ENCODE measurements around the gene ARHGAP1.

The ARHGAP1 gene

GRCh38 chr11:46743693-46744339 lies 43.4 kb upstream of the ARHGAP1 start:
- H3K27me3 ChIP-seq (ENCODE audit: insufficient read depth, low read length): no peaks in the 10 kb centered on the region
- peaks cover 36 to 62% of the 10 kb centered on the region in 2 experiments for H3K36me3 ChIP-seq (ENCODE audit: control insufficient read depth in 1 of 2, insufficient read depth in 2 of 2, low read length in 2 of 2)
- no peak overlapping the region for H2BK120ac ChIP-seq (ENCODE audit: insufficient read depth, low read length, poor library complexity)
- H4K12ac ChIP-seq (ENCODE audit: low read depth, low read length): no peak overlapping the region
- H3K9me3 ChIP-seq (ENCODE audit: insufficient read depth, low read depth, low read length): no peaks in the 10 kb centered on the region
- H2AK5ac ChIP-seq (ENCODE audit: low read length): no peak overlapping the region
- no peak for DNase-seq
- no peak overlapping the region for H4K91ac ChIP-seq (ENCODE audit: low read depth, low read length)
- H3K9ac ChIP-seq (ENCODE audit: low read length): no peak overlapping the region
- H3K4ac ChIP-seq (ENCODE audit: low read depth, low read length): no peak overlapping the region
- H3K4me3 ChIP-seq (ENCODE audit: low read depth, low read length): no peak overlapping the region
- no peak overlapping the region for H3K23ac ChIP-seq (ENCODE audit: low read length)
- H3K14ac ChIP-seq (ENCODE audit: low read length): no peak overlapping the region
- H3K4me2 ChIP-seq (ENCODE audit: low read length): no peak overlapping the region
- no peaks in the 10 kb centered on the region for H3K4me1 ChIP-seq (ENCODE audit: control insufficient read depth in 1 of 2, insufficient read depth in 2 of 2, low read length in 2 of 2)
- H2BK12ac ChIP-seq (ENCODE audit: low read length): no peak overlapping the region
- H3K79me1 ChIP-seq (ENCODE audit: low read length): no peaks in the 10 kb centered on the region
- no peak overlapping the region for H3K18ac ChIP-seq (ENCODE audit: low read length)
- no peaks in the 10 kb centered on the region for H3K79me2 ChIP-seq (ENCODE audit: control insufficient read depth, insufficient read depth, low read length, poor library complexity)
- WGBS (ENCODE audit: extremely low coverage, insufficient coverage, insufficient read length): no CpG with 5 or more reads among the region's 10 CpGs
- no peak overlapping the region for H3K27ac ChIP-seq (ENCODE audit: low read depth, low read length)
- H2BK5ac ChIP-seq (ENCODE audit: low read depth, low read length, poor library complexity): no peak overlapping the region
- no peak overlapping the region for H2AFZ ChIP-seq (ENCODE audit: insufficient read depth, low read length, poor library complexity)
- no peak overlapping the region for H4K8ac ChIP-seq (ENCODE audit: low read depth, low read length)

DNA sequence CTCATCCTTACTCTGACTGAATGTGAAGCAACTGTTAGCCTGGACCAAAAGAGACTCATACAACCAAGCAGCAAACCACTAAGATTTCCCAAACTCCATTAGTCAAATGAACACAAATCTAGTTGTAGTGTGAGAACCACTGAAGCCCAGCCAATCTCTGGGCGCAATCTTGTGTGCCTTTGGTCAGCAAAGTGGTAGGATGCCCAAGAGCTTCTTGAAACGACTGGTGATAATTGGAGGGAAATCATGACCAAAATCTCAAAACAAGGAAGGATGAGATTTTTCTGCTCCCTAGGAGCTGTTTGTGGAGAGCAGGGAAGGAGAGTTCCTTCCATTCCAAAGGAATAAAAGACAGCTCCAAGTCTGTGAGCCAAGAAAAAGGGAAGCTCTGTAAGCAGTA lies 42.6 kb upstream of the ARHGAP1 start:
- H2BK5ac ChIP-seq (ENCODE audit: low read depth, low read length, poor library complexity): no peak overlapping the region
- H4K12ac ChIP-seq (ENCODE audit: low read depth, low read length): no peak overlapping the region
- H2BK12ac ChIP-seq (ENCODE audit: low read length): no peak overlapping the region
- no peak overlapping the region for H3K23ac ChIP-seq (ENCODE audit: low read length)
- H4K91ac ChIP-seq (ENCODE audit: low read depth, low read length): no peak overlapping the region
- H3K4ac ChIP-seq (ENCODE audit: low read depth, low read length): no peak overlapping the region
- H3K4me1 ChIP-seq (ENCODE audit: control insufficient read depth in 1 of 2, insufficient read depth in 2 of 2, low read length in 2 of 2): no peaks in the 10 kb centered on the region
- H3K36me3 ChIP-seq (ENCODE audit: control insufficient read depth in 1 of 2, insufficient read depth in 2 of 2, low read length in 2 of 2): peaks cover 33 to 56% of the 10 kb centered on the region in 2 experiments
- H3K79me2 ChIP-seq (ENCODE audit: control insufficient read depth, insufficient read depth, low read length, poor library complexity): no peaks in the 10 kb centered on the region
- H3K14ac ChIP-seq (ENCODE audit: low read length): no peak overlapping the region
- H2BK120ac ChIP-seq (ENCODE audit: insufficient read depth, low read length, poor library complexity): no peak overlapping the region
- H3K27me3 ChIP-seq (ENCODE audit: insufficient read depth, low read length): no peaks in the 10 kb centered on the region
- no peak overlapping the region for H3K27ac ChIP-seq (ENCODE audit: low read depth, low read length)
- no CpG with 5 or more reads among the region's 2 CpGs for WGBS (ENCODE audit: extremely low coverage, insufficient coverage, insufficient read length)
- DNase-seq: no peak
- no peak overlapping the region for H3K9ac ChIP-seq (ENCODE audit: low read length)
- no peak overlapping the region for H2AFZ ChIP-seq (ENCODE audit: insufficient read depth, low read length, poor library complexity)
- H4K8ac ChIP-seq (ENCODE audit: low read depth, low read length): no peak overlapping the region
- H3K9me3 ChIP-seq (ENCODE audit: insufficient read depth, low read depth, low read length): no peaks in the 10 kb centered on the region
- no peak overlapping the region for H3K4me3 ChIP-seq (ENCODE audit: low read depth, low read length)
- no peak overlapping the region for H2AK5ac ChIP-seq (ENCODE audit: low read length)
- H3K79me1 ChIP-seq (ENCODE audit: low read length): no peaks in the 10 kb centered on the region
- no peak overlapping the region for H3K18ac ChIP-seq (ENCODE audit: low read length)
- no peak overlapping the region for H3K4me2 ChIP-seq (ENCODE audit: low read length)

DNA sequence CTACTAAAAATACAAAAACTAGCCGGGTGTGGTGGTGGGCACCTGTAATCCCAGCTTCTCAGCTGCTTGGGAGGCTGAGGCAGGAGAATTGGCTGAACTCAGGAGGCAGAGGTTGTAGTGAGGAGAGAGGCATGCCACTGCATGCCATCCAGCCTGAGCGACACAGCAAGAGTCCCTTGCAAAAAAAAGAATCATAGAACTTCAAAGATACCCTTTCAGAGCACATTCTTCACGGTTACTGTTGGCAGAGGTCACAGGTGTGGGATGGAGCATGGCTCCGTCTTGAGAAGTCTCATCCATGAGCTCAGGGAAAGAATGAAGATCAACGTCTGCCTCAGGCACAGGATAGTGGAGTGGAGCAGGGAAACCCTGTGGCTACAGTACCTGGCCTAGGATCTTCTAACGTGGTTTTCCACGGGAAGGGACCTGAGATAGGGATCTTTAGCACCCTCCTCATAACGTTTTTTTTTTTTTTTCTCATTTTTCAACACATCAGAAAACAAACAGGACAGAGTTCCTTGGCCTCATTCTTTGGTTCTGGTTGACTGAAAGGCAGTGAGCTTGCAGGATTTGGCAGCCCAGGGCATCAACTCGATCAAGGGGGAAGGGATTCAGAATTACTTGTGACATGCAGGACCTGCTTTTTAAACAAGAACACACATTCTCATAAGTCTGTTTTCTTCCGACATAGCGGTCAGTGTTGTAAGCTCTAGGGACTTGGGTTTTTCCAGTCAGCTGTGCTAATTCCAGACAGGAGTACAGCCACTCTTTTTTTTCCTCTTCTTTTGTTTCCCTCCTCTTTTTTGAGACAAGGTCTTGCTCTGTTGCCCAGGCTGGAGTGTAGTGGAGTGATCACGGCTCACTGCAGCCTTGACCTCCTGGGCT lies 41.4 kb upstream of the ARHGAP1 start:
- no peaks in the 10 kb centered on the region for H3K79me1 ChIP-seq (ENCODE audit: low read length)
- H3K9ac ChIP-seq (ENCODE audit: low read length): no peak overlapping the region
- H3K4me3 ChIP-seq (ENCODE audit: low read depth, low read length): no peak overlapping the region
- no peaks in the 10 kb centered on the region for H3K27me3 ChIP-seq (ENCODE audit: insufficient read depth, low read length)
- no peak overlapping the region for H4K12ac ChIP-seq (ENCODE audit: low read depth, low read length)
- H2AK5ac ChIP-seq (ENCODE audit: low read length): no peak overlapping the region
- H3K4me1 ChIP-seq (ENCODE audit: control insufficient read depth in 1 of 2, insufficient read depth in 2 of 2, low read length in 2 of 2): no peaks in the 10 kb centered on the region
- no peak overlapping the region for H2BK5ac ChIP-seq (ENCODE audit: low read depth, low read length, poor library complexity)
- H3K18ac ChIP-seq (ENCODE audit: low read length): no peak overlapping the region
- no peak overlapping the region for H3K4ac ChIP-seq (ENCODE audit: low read depth, low read length)
- H3K27ac ChIP-seq (ENCODE audit: low read depth, low read length): no peak overlapping the region
- H3K36me3 ChIP-seq (ENCODE audit: control insufficient read depth in 1 of 2, insufficient read depth in 2 of 2, low read length in 2 of 2): peaks cover 24 to 44% of the 10 kb centered on the region in 2 experiments
- H4K91ac ChIP-seq (ENCODE audit: low read depth, low read length): no peak overlapping the region
- H3K79me2 ChIP-seq (ENCODE audit: control insufficient read depth, insufficient read depth, low read length, poor library complexity): no peaks in the 10 kb centered on the region
- no peak overlapping the region for H2BK12ac ChIP-seq (ENCODE audit: low read length)
- WGBS (ENCODE audit: extremely low coverage, insufficient coverage, insufficient read length): no CpG with 5 or more reads among the region's 12 CpGs
- no peak overlapping the region for H2AFZ ChIP-seq (ENCODE audit: insufficient read depth, low read length, poor library complexity)
- no peak overlapping the region for H4K8ac ChIP-seq (ENCODE audit: low read depth, low read length)
- H3K4me2 ChIP-seq (ENCODE audit: low read length): no peak overlapping the region
- no peak overlapping the region for H3K23ac ChIP-seq (ENCODE audit: low read length)
- no peak for DNase-seq
- no peaks in the 10 kb centered on the region for H3K9me3 ChIP-seq (ENCODE audit: insufficient read depth, low read depth, low read length)
- no peak overlapping the region for H3K14ac ChIP-seq (ENCODE audit: low read length)
- no peak overlapping the region for H2BK120ac ChIP-seq (ENCODE audit: insufficient read depth, low read length, poor library complexity)

DNA sequence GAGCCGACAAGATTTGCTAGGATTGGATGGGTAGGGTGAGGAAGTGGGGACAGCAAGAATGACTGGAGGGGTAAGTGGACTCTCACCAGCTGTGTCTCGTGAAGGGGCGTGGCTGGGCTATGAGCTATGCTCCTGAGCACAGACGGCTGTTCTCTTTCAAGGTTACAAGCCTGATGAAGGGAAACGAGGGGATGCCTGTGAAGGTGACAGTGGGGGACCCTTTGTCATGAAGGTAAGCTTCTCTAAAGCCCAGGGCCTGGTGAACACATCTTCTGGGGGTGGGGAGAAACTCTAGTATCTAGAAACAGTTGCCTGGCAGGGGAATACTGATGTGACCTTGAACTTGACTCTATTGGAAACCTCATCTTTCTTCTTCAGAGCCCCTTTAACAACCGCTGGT lies 38.5 kb upstream of the ARHGAP1 start:
- Histone ChIP-seq H2BK5ac (ENCODE audit: low read depth, low read length, poor library complexity) (no peak overlapping the region), H3K27me3 (ENCODE audit: insufficient read depth, low read length) (no peaks in the 10 kb centered on the region), H3K9me3 (ENCODE audit: insufficient read depth, low read depth, low read length) (no peaks in the 10 kb centered on the region), H4K8ac (ENCODE audit: low read depth, low read length) (no peak overlapping the region), H3K14ac (ENCODE audit: low read length) (no peak overlapping the region), H2AFZ (ENCODE audit: insufficient read depth, low read length, poor library complexity) (no peak overlapping the region), H3K4ac (ENCODE audit: low read depth, low read length) (no peak overlapping the region), H3K4me3 (ENCODE audit: low read depth, low read length) (no peak overlapping the region), H3K18ac (ENCODE audit: low read length) (no peak overlapping the region), H3K79me2 (ENCODE audit: control insufficient read depth, insufficient read depth, low read length, poor library complexity) (no peaks in the 10 kb centered on the region), H2AK5ac (ENCODE audit: low read length) (no peak overlapping the region), H4K12ac (ENCODE audit: low read depth, low read length) (no peak overlapping the region), H3K36me3 (ENCODE audit: control insufficient read depth in 1 of 2, insufficient read depth in 2 of 2, low read length in 2 of 2) (peaks cover 16 to 23% of the 10 kb centered on the region in 2 experiments), H2BK120ac (ENCODE audit: insufficient read depth, low read length, poor library complexity) (no peak overlapping the region), H3K23ac (ENCODE audit: low read length) (no peak overlapping the region), H4K91ac (ENCODE audit: low read depth, low read length) (no peak overlapping the region), H3K9ac (ENCODE audit: low read length) (no peak overlapping the region), H3K4me2 (ENCODE audit: low read length) (no peak overlapping the region), H3K79me1 (ENCODE audit: low read length) (no peaks in the 10 kb centered on the region), H3K4me1 (ENCODE audit: control insufficient read depth in 1 of 2, insufficient read depth in 2 of 2, low read length in 2 of 2) (no peaks in the 10 kb centered on the region), H3K27ac (ENCODE audit: low read depth, low read length) (no peak overlapping the region), H2BK12ac (ENCODE audit: low read length) (no peak overlapping the region)
- DNase-seq: no peak
- no CpG with 5 or more reads among the region's 6 CpGs for WGBS (ENCODE audit: extremely low coverage, insufficient coverage, insufficient read length)

All from trophoblast cell (in vitro differentiated cells and primary cell).